ENCODE measurements around the gene OVAAL. TPM values are rescaled to one million over a fixed set of nuclear protein-coding genes. Genes with fewer than 3 reads are reported as not detected.

The OVAAL gene
- total RNA-seq, 1 donor: not detected

GRCh38 chr1:180521474-180522212, 37.1 kb upstream of the OVAAL start:
- no peak for TF ChIP-seq CTCF (IDR thresholded peaks at IDR 0.05; ENCODE audit: insufficient read depth, low read depth, low read length)
- no peak for DNase-seq (ENCODE audit: low read depth)
- no peak overlapping the region for H3K4me3 ChIP-seq (ENCODE audit: low read depth, low read length)

GRCh38 chr1:180522213-180522515, 36.6 kb upstream of the OVAAL start:
- DNase-seq (ENCODE audit: low read depth): no peak
- TF ChIP-seq CTCF (IDR thresholded peaks at IDR 0.05; ENCODE audit: insufficient read depth, low read depth, low read length): no peak
- H3K4me3 ChIP-seq (ENCODE audit: low read depth, low read length): no peak overlapping the region

- H3K4me3 ChIP-seq (ENCODE audit: low read depth, low read length): no peak overlapping the region
- no peak for DNase-seq (ENCODE audit: low read depth)
- no peak for TF ChIP-seq CTCF (IDR thresholded peaks at IDR 0.05; ENCODE audit: insufficient read depth, low read depth, low read length)
Measured at GRCh38 chr1:180524160-180524914, 34.4 kb upstream of the OVAAL start.

GRCh38 chr1:180524915-180525714, 33.6 kb upstream of the OVAAL start:
- H3K4me3 ChIP-seq (ENCODE audit: low read depth, low read length): no peak overlapping the region
- DNase-seq (ENCODE audit: low read depth): no peak
- TF ChIP-seq CTCF (IDR thresholded peaks at IDR 0.05; ENCODE audit: insufficient read depth, low read depth, low read length): no peak

- TF ChIP-seq CTCF (IDR thresholded peaks at IDR 0.05; ENCODE audit: insufficient read depth, low read depth, low read length): no peak
- no peak overlapping the region for H3K4me3 ChIP-seq (ENCODE audit: low read depth, low read length)
- DNase-seq (ENCODE audit: low read depth): no peak
Measured at GRCh38 chr1:180525715-180526039, 33.1 kb upstream of the OVAAL start.

GRCh38 chr1:180527101-180527669, 31.6 kb upstream of the OVAAL start:
- H3K4me3 ChIP-seq (ENCODE audit: low read depth, low read length): no peak overlapping the region
- TF ChIP-seq CTCF (IDR thresholded peaks at IDR 0.05; ENCODE audit: insufficient read depth, low read depth, low read length): no peak
- no peak for DNase-seq (ENCODE audit: low read depth)
